Measurements from ENCODE around the gene OXER1. TPM values are rescaled to one million over a fixed set of nuclear protein-coding genes. Genes with fewer than 3 reads are reported as not detected.
A peak's percentile ranks its signal among the peaks of the same experiment; 100 is the strongest.

The OXER1 gene
- total RNA-seq, 2 experiments from 2014 or later, result 0.14 to 0.23 TPM

GRCh38 chr2:42756150-42756775 lies 7.7 kb downstream of the OXER1 start:
- ChIA-PET CTCF (interaction anchor here (0.8 kb wide), 1 partner anchor 13 kb away, joined by 3 read pairs; no protein-coding TSS in a partner anchor), POLR2A (no interaction called here)
- no peak for DNase-seq
- no peak overlapping the region for H3K27ac Mint-ChIP-seq
- intact Hi-C loops (cut with DNase I, micrococcal nuclease), result no loop called here
- no peak overlapping the region for H3K4me3 Mint-ChIP-seq
- no peaks in the 10 kb centered on the region for H3K9me3 Mint-ChIP-seq (ENCODE audit: low read depth)
- peaks cover 4% of the 10 kb centered on the region for H3K36me3 Mint-ChIP-seq (ENCODE audit: low read depth)
- ATAC-seq, result no peak
- H3K27me3 Mint-ChIP-seq, result no peaks in the 10 kb centered on the region
- peaks cover 18% of the 10 kb centered on the region for H3K4me1 Mint-ChIP-seq

GRCh38 chr2:42755191-42755880 lies 8.6 kb downstream of the OXER1 start:
- intact Hi-C loops (cut with DNase I, micrococcal nuclease), result loop anchor here in 1 of 2 experiments (2.0 kb wide), 1 partner anchor 37 kb away; the partner anchor contains the start of gene HAAO
- H3K27me3 Mint-ChIP-seq, result no peaks in the 10 kb centered on the region
- peak overlapping the region; percentile 4 for H3K27ac Mint-ChIP-seq
- H3K4me1 Mint-ChIP-seq, result peaks cover 18% of the 10 kb centered on the region
- CTCF ChIA-PET, result interaction anchor here (0.7 to 1.0 kb wide), 2 partner anchors 13 to 73 kb away, joined by 3 read pairs; no protein-coding TSS in a partner anchor
- H3K36me3 Mint-ChIP-seq (ENCODE audit: low read depth), result peaks cover 4% of the 10 kb centered on the region
- POLR2A ChIA-PET, result interaction anchor here (1.0 kb wide), 1 partner anchor 55 kb away, joined by 4 read pairs; no protein-coding TSS in a partner anchor
- H3K4me3 Mint-ChIP-seq, result no peak overlapping the region
- DNase-seq, result peak; percentile 51
- peak; percentile 65 for ATAC-seq
- H3K9me3 Mint-ChIP-seq (ENCODE audit: low read depth), result no peaks in the 10 kb centered on the region

GRCh38 chr2:42754776-42755140 lies 9.2 kb downstream of the OXER1 start:
- peaks cover 4% of the 10 kb centered on the region for H3K36me3 Mint-ChIP-seq (ENCODE audit: low read depth)
- no peak overlapping the region for H3K4me3 Mint-ChIP-seq
- H3K4me1 Mint-ChIP-seq, result peaks cover 18% of the 10 kb centered on the region
- H3K9me3 Mint-ChIP-seq (ENCODE audit: low read depth), result no peaks in the 10 kb centered on the region
- intact Hi-C loops (cut with DNase I, micrococcal nuclease), result loop anchor here in 1 of 2 experiments (2.0 kb wide), 1 partner anchor 38 kb away; the partner anchor contains the start of gene HAAO
- ATAC-seq (no peak), DNase-seq (no peak)
- POLR2A ChIA-PET, result interaction anchor here (1.0 kb wide), 1 partner anchor 56 kb away, joined by 4 read pairs; no protein-coding TSS in a partner anchor
- CTCF ChIA-PET, result interaction anchor here (0.7 to 1.0 kb wide), 3 partner anchors 12 to 74 kb away, joined by 3 read pairs; no protein-coding TSS in a partner anchor
- H3K27ac Mint-ChIP-seq, result no peak overlapping the region
- H3K27me3 Mint-ChIP-seq, result no peaks in the 10 kb centered on the region

GRCh38 chr2:42754021-42754775 lies 9.7 kb downstream of the OXER1 start:
- no peak overlapping the region for H3K4me3 Mint-ChIP-seq
- intact Hi-C loops (cut with DNase I, micrococcal nuclease), result loop anchor here in 1 of 2 experiments (2.0 kb wide), 1 partner anchor 39 kb away; the partner anchor contains the start of gene HAAO
- POLR2A ChIA-PET, result no interaction called here
- peaks cover 18% of the 10 kb centered on the region for H3K4me1 Mint-ChIP-seq
- no peaks in the 10 kb centered on the region for H3K9me3 Mint-ChIP-seq (ENCODE audit: low read depth)
- no peak overlapping the region for H3K27ac Mint-ChIP-seq
- DNase-seq (no peak), ATAC-seq (peak; percentile 35)
- H3K27me3 Mint-ChIP-seq, result no peaks in the 10 kb centered on the region
- CTCF ChIA-PET, result interaction anchor here (0.7 kb wide), 1 partner anchor 42 kb away, joined by 3 read pairs; no protein-coding TSS in a partner anchor
- H3K36me3 Mint-ChIP-seq (ENCODE audit: low read depth), result peaks cover 4% of the 10 kb centered on the region

GRCh38 chr2:42752816-42753813 lies 10.8 kb downstream of the OXER1 start:
- ChIA-PET CTCF (no interaction called here), POLR2A (no interaction called here)
- ATAC-seq (no peak), DNase-seq (no peak)
- no peak overlapping the region for H3K27ac Mint-ChIP-seq
- intact Hi-C loops (cut with DNase I, micrococcal nuclease), result no loop called here
- H3K9me3 Mint-ChIP-seq (ENCODE audit: low read depth), result no peaks in the 10 kb centered on the region
- no peaks in the 10 kb centered on the region for H3K27me3 Mint-ChIP-seq
- H3K36me3 Mint-ChIP-seq (ENCODE audit: low read depth), result peaks cover 4% of the 10 kb centered on the region
- H3K4me1 Mint-ChIP-seq, result peaks cover 18% of the 10 kb centered on the region
- no peak overlapping the region for H3K4me3 Mint-ChIP-seq

- Mint-ChIP-seq H3K9me3 (ENCODE audit: low read depth) (no peaks in the 10 kb centered on the region), H3K4me3 (no peak overlapping the region), H3K36me3 (ENCODE audit: low read depth) (peaks cover 4% of the 10 kb centered on the region), H3K27ac (no peak overlapping the region), H3K4me1 (peaks cover 18% of the 10 kb centered on the region), H3K27me3 (no peaks in the 10 kb centered on the region)
- DNase-seq (no peak), ATAC-seq (no peak)
- intact Hi-C loops (cut with DNase I, micrococcal nuclease), result no loop called here
- CTCF ChIA-PET, result interaction anchor here (0.6 kb wide), 1 partner anchor 611 kb away, joined by 3 read pairs; no protein-coding TSS in a partner anchor
- POLR2A ChIA-PET, result no interaction called here
Measured at GRCh38 chr2:42752314-42752713, 11.6 kb downstream of the OXER1 start.

GRCh38 chr2:42748840-42749239 lies 15.1 kb downstream of the OXER1 start:
- no peak for DNase-seq
- peaks cover 2% of the 10 kb centered on the region for H3K4me1 Mint-ChIP-seq
- intact Hi-C loops (cut with DNase I, micrococcal nuclease), result no loop called here
- ChIA-PET CTCF (interaction anchor here (0.6 kb wide), 1 partner anchor 241 kb away, joined by 3 read pairs; no protein-coding TSS in a partner anchor), POLR2A (interaction anchor here (0.5 kb wide), 1 partner anchor 193 kb away, joined by 3 read pairs; no protein-coding TSS in a partner anchor)
- H3K36me3 Mint-ChIP-seq (ENCODE audit: low read depth), result peaks cover 4% of the 10 kb centered on the region
- no peak overlapping the region for H3K27ac Mint-ChIP-seq
- no peaks in the 10 kb centered on the region for H3K9me3 Mint-ChIP-seq (ENCODE audit: low read depth)
- no peak overlapping the region for H3K4me3 Mint-ChIP-seq
- no peak for ATAC-seq
- no peaks in the 10 kb centered on the region for H3K27me3 Mint-ChIP-seq

GRCh38 chr2:42747422-42747821 lies 16.5 kb downstream of the OXER1 start:
- H3K36me3 Mint-ChIP-seq (ENCODE audit: low read depth), result peaks cover 2% of the 10 kb centered on the region
- DNase-seq (no peak), ATAC-seq (no peak)
- H3K27me3 Mint-ChIP-seq, result no peaks in the 10 kb centered on the region
- CTCF ChIA-PET, result interaction anchor here (0.6 kb wide), 1 partner anchor 8 kb away, joined by 3 read pairs; no protein-coding TSS in a partner anchor
- no peaks in the 10 kb centered on the region for H3K9me3 Mint-ChIP-seq (ENCODE audit: low read depth)
- POLR2A ChIA-PET, result no interaction called here
- H3K27ac Mint-ChIP-seq, result no peak overlapping the region
- H3K4me1 Mint-ChIP-seq, result no peaks in the 10 kb centered on the region
- no peak overlapping the region for H3K4me3 Mint-ChIP-seq
- intact Hi-C loops (cut with DNase I, micrococcal nuclease), result no loop called here

GRCh38 chr2:42744545-42745082 lies 19.3 kb downstream of the OXER1 start:
- Mint-ChIP-seq H3K4me1 (peaks cover 8% of the 10 kb centered on the region), H3K36me3 (ENCODE audit: low read depth) (peaks cover 11% of the 10 kb centered on the region), H3K9me3 (ENCODE audit: low read depth) (peaks cover 4% of the 10 kb centered on the region), H3K27me3 (no peaks in the 10 kb centered on the region), H3K27ac (no peak overlapping the region), H3K4me3 (no peak overlapping the region)
- intact Hi-C loops (cut with DNase I, micrococcal nuclease), result no loop called here
- CTCF ChIA-PET, result no interaction called here
- POLR2A ChIA-PET, result no interaction called here
- ATAC-seq, result no peak
- no peak for DNase-seq

GRCh38 chr2:42743659-42743990 lies 20.3 kb downstream of the OXER1 start:
- DNase-seq (no peak), ATAC-seq (no peak)
- Mint-ChIP-seq H3K36me3 (ENCODE audit: low read depth) (peaks cover 17% of the 10 kb centered on the region), H3K4me3 (no peak overlapping the region), H3K27ac (no peak overlapping the region), H3K4me1 (peaks cover 8% of the 10 kb centered on the region), H3K9me3 (ENCODE audit: low read depth) (peaks cover 10% of the 10 kb centered on the region), H3K27me3 (no peaks in the 10 kb centered on the region)
- intact Hi-C loops (cut with DNase I, micrococcal nuclease), result no loop called here
- POLR2A ChIA-PET, result no interaction called here
- CTCF ChIA-PET, result no interaction called here
